Measurements from ENCODE around the gene ANKRD34B. TPM values are rescaled to one million over a fixed set of nuclear protein-coding genes. Genes with fewer than 3 reads are reported as not detected.
"Not testable (repeated sequence)": the region's sequence is repeated elsewhere in the genome, so short reads cannot be mapped to it uniquely, and the experiment has no call there.

ANKRD34B gene
- total RNA-seq, 1 experiment from 2014 or later, result not detected

- Histone ChIP-seq H3K27me3 (no peaks in the 10 kb centered on the region), H3K9me3 (no peaks in the 10 kb centered on the region), H3K36me3 (no peaks in the 10 kb centered on the region), H3K4me3 (no peak overlapping the region)
- no peak for DNase-seq
Measured at GRCh38 chr5:80584770-80585169, 14.7 kb upstream of the ANKRD34B start.

GRCh38 chr5:80580291-80580690, 10.2 kb upstream of the ANKRD34B start:
- H3K4me3 ChIP-seq, H3K9me3 ChIP-seq, DNase-seq: not testable (repeated sequence)

GRCh38 chr5:80579050-80579449, 9.0 kb upstream of the ANKRD34B start:
- no peak for DNase-seq
- Histone ChIP-seq H3K36me3 (no peaks in the 10 kb centered on the region), H3K9me3 (no peaks in the 10 kb centered on the region), H3K27me3 (peaks cover 5% of the 10 kb centered on the region), H3K4me3 (no peak overlapping the region)

More at GRCh38 chr5:80580291-80580690, 10.2 kb upstream of the ANKRD34B start:
- H3K36me3 ChIP-seq, H3K27me3 ChIP-seq: not testable (repeated sequence)

GRCh38 chr5:80577707-80578106, 7.6 kb upstream of the ANKRD34B start:
- Histone ChIP-seq H3K4me3 (no peak overlapping the region), H3K27me3 (peaks cover 5% of the 10 kb centered on the region), H3K9me3 (no peaks in the 10 kb centered on the region), H3K36me3 (no peaks in the 10 kb centered on the region)
- no peak for DNase-seq

GRCh38 chr5:80576383-80576782, 6.3 kb upstream of the ANKRD34B start:
- Histone ChIP-seq H3K36me3 (no peaks in the 10 kb centered on the region), H3K27me3 (peaks cover 5% of the 10 kb centered on the region)
- no peak for DNase-seq

GRCh38 chr5:80573062-80573461, 3.0 kb upstream of the ANKRD34B start:
- DNase-seq, result no peak
- H3K27me3 ChIP-seq, result peaks cover 26% of the 10 kb centered on the region
- H3K9me3 ChIP-seq, result no peaks in the 10 kb centered on the region
- no peak overlapping the region for H3K4me3 ChIP-seq
- H3K36me3 ChIP-seq, result no peaks in the 10 kb centered on the region

More at GRCh38 chr5:80576383-80576782, 6.3 kb upstream of the ANKRD34B start:
- Histone ChIP-seq H3K4me3 (no peak overlapping the region), H3K9me3 (no peaks in the 10 kb centered on the region)

- no peaks in the 10 kb centered on the region for H3K36me3 ChIP-seq
- H3K9me3 ChIP-seq, result no peaks in the 10 kb centered on the region
- H3K27me3 ChIP-seq, result peaks cover 28% of the 10 kb centered on the region
- H3K4me3 ChIP-seq, result peak overlapping the region; percentile 42
- peak; percentile 5 for DNase-seq
Measured at GRCh38 chr5:80569086-80569960, 757 bp downstream of the ANKRD34B start.

- H3K36me3 ChIP-seq, result no peaks in the 10 kb centered on the region
- no peak for DNase-seq
- H3K27me3 ChIP-seq, result peaks cover 32% of the 10 kb centered on the region
- no peaks in the 10 kb centered on the region for H3K9me3 ChIP-seq
- H3K4me3 ChIP-seq, result no peak overlapping the region
Measured at GRCh38 chr5:80568251-80568650, 1.8 kb downstream of the ANKRD34B start.

GRCh38 chr5:80566711-80567259, 3.3 kb downstream of the ANKRD34B start:
- Histone ChIP-seq H3K36me3 (no peaks in the 10 kb centered on the region), H3K9me3 (no peaks in the 10 kb centered on the region), H3K4me3 (no peak overlapping the region), H3K27me3 (peaks cover 33% of the 10 kb centered on the region)
- no peak for DNase-seq

GRCh38 chr5:80565330-80565729, 4.8 kb downstream of the ANKRD34B start:
- Histone ChIP-seq H3K9me3 (no peaks in the 10 kb centered on the region), H3K36me3 (no peaks in the 10 kb centered on the region), H3K4me3 (no peak overlapping the region), H3K27me3 (peaks cover 35% of the 10 kb centered on the region)
- no peak for DNase-seq

- Histone ChIP-seq H3K27me3 (peaks cover 45% of the 10 kb centered on the region), H3K9me3 (no peaks in the 10 kb centered on the region), H3K4me3 (no peak overlapping the region), H3K36me3 (no peaks in the 10 kb centered on the region)
- no peak for DNase-seq
Measured at GRCh38 chr5:80559244-80559643, 10.8 kb downstream of the ANKRD34B start.

- peaks cover 35% of the 10 kb centered on the region for H3K27me3 ChIP-seq
- H3K4me3 ChIP-seq, result no peak overlapping the region
- H3K9me3 ChIP-seq, result no peaks in the 10 kb centered on the region
- H3K36me3 ChIP-seq, result no peaks in the 10 kb centered on the region
- DNase-seq, result no peak
Measured at GRCh38 chr5:80555099-80555498, 15.0 kb downstream of the ANKRD34B start.

GRCh38 chr5:80554646-80555045, 15.4 kb downstream of the ANKRD34B start:
- H3K27me3 ChIP-seq, result peaks cover 33% of the 10 kb centered on the region
- H3K4me3 ChIP-seq, result no peak overlapping the region
- no peaks in the 10 kb centered on the region for H3K36me3 ChIP-seq
- no peaks in the 10 kb centered on the region for H3K9me3 ChIP-seq
- DNase-seq, result no peak

- Histone ChIP-seq H3K27me3 (no peaks in the 10 kb centered on the region), H3K36me3 (no peaks in the 10 kb centered on the region), H3K4me3 (no peak overlapping the region), H3K9me3 (peaks cover 2% of the 10 kb centered on the region; the same call in 1 of the 2 replicates)
- DNase-seq, result no peak
Measured at GRCh38 chr5:80541392-80541791, 28.7 kb downstream of the ANKRD34B start.

GRCh38 chr5:80540691-80541090, 29.4 kb downstream of the ANKRD34B start:
- H3K36me3 ChIP-seq, result no peaks in the 10 kb centered on the region

GRCh38 chr5:80516826-80517225, 53.3 kb downstream of the ANKRD34B start:
- DNase-seq, result peak; percentile 48
- H3K4me3 ChIP-seq, result no peak overlapping the region
- H3K9me3 ChIP-seq, result no peaks in the 10 kb centered on the region
- H3K36me3 ChIP-seq, result no peaks in the 10 kb centered on the region
- no peaks in the 10 kb centered on the region for H3K27me3 ChIP-seq

More at GRCh38 chr5:80540691-80541090, 29.4 kb downstream of the ANKRD34B start:
- peaks cover 2% of the 10 kb centered on the region; the same call in 1 of the 2 replicates for H3K9me3 ChIP-seq
- H3K4me3 ChIP-seq, result no peak overlapping the region
- H3K27me3 ChIP-seq, result no peaks in the 10 kb centered on the region
- no peak for DNase-seq

- no peaks in the 10 kb centered on the region for H3K9me3 ChIP-seq
- no peak overlapping the region for H3K4me3 ChIP-seq
- no peaks in the 10 kb centered on the region for H3K27me3 ChIP-seq
- no peak for DNase-seq
- H3K36me3 ChIP-seq, result no peaks in the 10 kb centered on the region
Measured at GRCh38 chr5:80509362-80509761, 60.7 kb downstream of the ANKRD34B start.

- Histone ChIP-seq H3K4me3 (no peak overlapping the region), H3K9me3 (no peaks in the 10 kb centered on the region), H3K36me3 (no peaks in the 10 kb centered on the region), H3K27me3 (no peaks in the 10 kb centered on the region)
- no peak for DNase-seq
Measured at GRCh38 chr5:80508844-80509243, 61.2 kb downstream of the ANKRD34B start.
